CD4-positive, alpha-beta T cell treated with Interferon gamma for 1 hour (primary cell): Measurements from ENCODE around the gene PITPNM3.
A peak's percentile ranks its signal among the peaks of the same experiment; 100 is the strongest.
"Not testable (repeated sequence)": the region's sequence is repeated elsewhere in the genome, so short reads cannot be mapped to it uniquely, and the experiment has no call there.

ENCODE experiments used
- DNase-seq: peaks from one replicate; pipeline ENCODE4 v3.0.0-alpha.2; 2020

PITPNM3 gene

GRCh38 chr17:6574687-6575595 is 18.6 kb upstream of the PITPNM3 start:
- DNase-seq, result peak; percentile 44

GRCh38 chr17:6573982-6574686 is 17.8 kb upstream of the PITPNM3 start:
- DNase-seq, result no peak

- DNase-seq, result not testable (repeated sequence)
Measured at GRCh38 chr17:6573495-6573894, 17.1 kb upstream of the PITPNM3 start.

- DNase-seq, result no peak
Measured at GRCh38 chr17:6572972-6573370, 16.6 kb upstream of the PITPNM3 start.

GRCh38 chr17:6571452-6571781 is 15.1 kb upstream of the PITPNM3 start:
- no peak for DNase-seq

GRCh38 chr17:6570731-6571451 is 14.5 kb upstream of the PITPNM3 start:
- DNase-seq, result no peak

GRCh38 chr17:6569370-6570285 is 13.3 kb upstream of the PITPNM3 start:
- DNase-seq, result no peak

- no peak for DNase-seq
Measured at GRCh38 chr17:6568184-6568758, 11.9 kb upstream of the PITPNM3 start.

GRCh38 chr17:6567528-6568183 is 11.3 kb upstream of the PITPNM3 start:
- DNase-seq, result no peak

- DNase-seq, result no peak
Measured at GRCh38 chr17:6561446-6561845, 5.1 kb upstream of the PITPNM3 start.

- no peak for DNase-seq
Measured at GRCh38 chr17:6560496-6560895, 4.1 kb upstream of the PITPNM3 start.

GRCh38 chr17:6559753-6560215 is 3.4 kb upstream of the PITPNM3 start:
- no peak for DNase-seq

- DNase-seq, result no peak
Measured at GRCh38 chr17:6558932-6559752, 2.8 kb upstream of the PITPNM3 start.

- no peak for DNase-seq
Measured at GRCh38 chr17:6558276-6558675, 1.9 kb upstream of the PITPNM3 start.

GRCh38 chr17:6557040-6557438 is 684 bp upstream of the PITPNM3 start:
- no peak for DNase-seq

- no peak for DNase-seq
Measured at GRCh38 chr17:6555331-6556120, 829 bp downstream of the PITPNM3 start.

- no peak for DNase-seq
Measured at GRCh38 chr17:6554871-6555330, 1.5 kb downstream of the PITPNM3 start.

GRCh38 chr17:6554342-6554741 is 2.0 kb downstream of the PITPNM3 start:
- DNase-seq, result no peak

- DNase-seq, result no peak
Measured at GRCh38 chr17:6551869-6552531, 4.4 kb downstream of the PITPNM3 start.
